HG03439 (cell line): ENCODE data around the gene ZNF91.
"Not testable (repeated sequence)": the region's sequence is repeated elsewhere in the genome, so short reads cannot be mapped to it uniquely, and the experiment has no call there.

Experiments used
- ATAC-seq: cut with Tn5 transposase; IDR thresholded peaks from one replicate; pipeline ENCODE4 v1.9.1; 2021; ENCODE audit warnings: mild to moderate bottlenecking, moderate library complexity; ENCODE audit not compliant: unreplicated experiment

Gene ZNF91

DNA sequence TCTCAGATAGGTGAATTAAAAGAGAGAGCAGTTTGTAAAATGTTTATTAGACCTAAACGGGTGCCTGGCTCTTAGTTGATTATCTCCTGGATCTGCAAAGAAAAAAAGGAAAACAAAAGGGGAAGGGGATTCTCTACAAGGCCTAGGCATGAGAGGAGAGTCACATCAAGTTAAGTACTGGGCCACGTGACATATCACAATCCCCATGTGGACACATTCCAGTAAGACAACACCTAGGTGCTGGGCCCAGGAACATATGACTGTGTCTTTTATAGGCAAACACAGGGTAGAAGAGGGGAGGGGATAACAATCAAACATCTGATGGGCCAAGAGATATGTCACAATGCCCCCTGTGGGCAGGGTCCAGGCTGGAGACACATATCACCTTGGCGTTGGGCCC is 4.2 kb upstream of the ZNF91 start:
- ATAC-seq, result no peak

GRCh38 chr19:23395722-23396117 is 449 bp upstream of the ZNF91 start:
- ATAC-seq, result not testable (repeated sequence)

GRCh38 chr19:23394511-23394910 is 760 bp downstream of the ZNF91 start:
- ATAC-seq, result no peak

DNA sequence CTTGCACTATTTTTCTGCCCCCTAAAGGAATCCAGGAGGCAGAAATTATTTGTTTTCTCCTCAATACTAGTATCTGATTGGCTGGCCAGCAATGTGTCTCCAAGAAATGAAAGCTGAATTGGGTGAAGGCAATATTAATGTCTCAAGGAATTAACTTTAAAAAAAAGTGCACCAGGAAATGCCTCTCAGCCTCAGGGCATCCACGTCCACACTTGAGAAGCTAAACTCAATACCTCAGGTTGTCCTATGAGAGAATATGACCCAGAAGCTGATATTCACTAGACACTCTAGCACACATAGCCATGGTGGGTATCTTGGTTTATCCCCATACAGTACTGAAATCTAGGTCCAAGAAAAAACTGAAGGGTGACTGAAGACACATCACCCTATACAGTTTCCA is 2.1 kb downstream of the ZNF91 start:
- ATAC-seq, result no peak

- ATAC-seq, result no peak
Measured at GRCh38 chr19:23391236-23391635, 4.0 kb downstream of the ZNF91 start.

GRCh38 chr19:23385404-23385803 is 9.9 kb downstream of the ZNF91 start:
- no peak for ATAC-seq

GRCh38 chr19:23384858-23385257 is 10.4 kb downstream of the ZNF91 start:
- no peak for ATAC-seq

GRCh38 chr19:23384166-23384565 is 11.1 kb downstream of the ZNF91 start:
- no peak for ATAC-seq

DNA sequence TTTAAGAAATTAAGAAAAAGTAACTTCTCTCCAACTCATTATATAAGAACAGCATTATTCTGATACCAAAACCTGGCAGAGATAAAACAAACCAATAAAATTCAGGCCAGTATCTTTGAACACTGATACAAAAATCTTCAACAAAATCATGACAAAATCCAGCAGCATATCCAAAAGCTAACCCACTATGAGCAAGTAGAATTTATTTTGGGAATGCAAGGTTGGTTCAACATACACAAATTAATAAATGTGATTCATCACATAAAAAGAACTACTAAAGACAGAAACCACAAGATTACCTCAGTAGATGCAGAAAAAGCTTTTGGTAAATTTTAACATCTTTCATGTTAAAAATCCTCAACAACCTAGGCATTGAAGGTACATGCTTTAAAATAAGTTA is 12.3 kb downstream of the ZNF91 start:
- ATAC-seq, result no peak

- no peak for ATAC-seq
Measured at GRCh38 chr19:23381114-23381513, 14.2 kb downstream of the ZNF91 start.

DNA sequence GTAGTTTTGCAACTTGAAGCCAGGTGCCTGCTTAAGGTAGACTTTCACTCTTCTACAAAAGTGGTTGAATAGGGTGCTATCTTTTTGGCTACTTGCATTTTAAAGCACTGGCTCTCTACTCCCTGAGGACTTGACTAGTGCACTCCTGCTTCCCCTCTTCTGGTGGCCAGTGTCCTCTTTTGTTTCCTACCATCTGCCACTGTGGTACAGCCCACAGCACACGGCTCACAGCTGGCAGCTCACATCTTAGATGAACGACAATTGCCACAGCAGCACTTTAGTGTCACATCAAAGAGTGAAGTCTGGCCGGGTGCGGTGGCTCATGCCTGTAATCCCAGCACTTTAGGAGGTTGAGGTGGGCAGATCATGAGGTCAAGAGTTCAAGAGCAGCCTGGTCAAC is 15.6 kb downstream of the ZNF91 start:
- ATAC-seq, result not testable (repeated sequence)

- ATAC-seq, result no peak
Measured at GRCh38 chr19:23378948-23379347, 16.3 kb downstream of the ZNF91 start.

DNA sequence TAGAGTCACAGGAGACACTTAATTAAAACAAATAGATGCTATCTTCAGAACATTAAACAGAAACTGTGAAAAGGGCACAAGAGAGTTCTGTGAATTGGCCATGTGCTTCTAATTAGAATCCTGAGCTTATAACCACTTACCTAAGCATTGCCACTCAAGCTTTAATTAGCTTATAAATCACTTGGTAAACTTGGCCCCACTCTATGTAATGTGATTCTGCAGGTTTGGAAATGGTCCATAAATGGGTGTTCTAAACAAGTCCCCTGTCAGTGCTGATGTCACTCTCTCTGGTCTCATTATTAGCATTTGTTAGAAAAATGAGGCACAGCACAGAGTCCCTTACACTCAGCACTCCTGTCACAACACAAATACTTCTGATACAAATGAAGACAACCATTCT is 18.0 kb downstream of the ZNF91 start:
- no peak for ATAC-seq

DNA sequence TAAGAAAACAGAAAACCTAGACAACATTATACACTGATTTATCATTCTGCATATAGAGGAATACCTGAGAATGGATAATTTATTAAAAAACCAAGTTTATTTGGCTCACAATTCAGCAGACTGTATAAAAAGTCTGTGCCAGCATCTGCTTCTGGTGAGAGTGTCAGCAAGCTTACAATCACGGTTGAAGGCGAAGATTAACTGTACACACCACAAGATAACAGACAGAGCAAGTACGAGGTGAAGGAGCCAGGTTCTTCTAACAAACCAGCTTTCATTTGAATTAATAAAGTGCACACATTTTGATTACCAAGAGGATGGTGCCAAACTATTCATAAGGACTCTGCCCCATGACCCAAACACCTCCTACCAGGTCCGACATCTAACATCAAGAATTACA is 28.8 kb downstream of the ZNF91 start:
- no peak for ATAC-seq

GRCh38 chr19:23366031-23366430 is 29.2 kb downstream of the ZNF91 start:
- ATAC-seq, result not testable (repeated sequence)

- no peak for ATAC-seq
Measured at GRCh38 chr19:23365222-23365621, 30.0 kb downstream of the ZNF91 start.

DNA sequence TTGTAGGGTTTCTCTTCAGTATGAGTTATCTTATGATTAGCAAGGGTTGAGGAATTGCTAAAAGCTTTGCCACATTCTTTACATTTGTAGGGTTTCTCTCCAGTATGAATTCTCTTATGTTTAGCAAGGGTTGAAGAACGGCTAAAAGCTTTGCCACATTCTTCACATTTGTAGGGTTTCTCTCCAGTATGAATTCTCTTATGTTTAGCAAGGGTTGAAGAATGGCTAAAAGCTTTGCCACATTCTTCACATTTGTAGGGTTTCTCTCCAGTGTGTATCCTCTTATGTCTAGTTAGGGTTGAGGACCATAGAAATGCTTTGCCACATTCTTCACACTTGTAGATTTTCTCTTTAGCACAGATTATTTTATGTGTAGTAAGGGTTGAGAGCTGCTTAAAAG is 33.4 kb downstream of the ZNF91 start:
- ATAC-seq, result not testable (repeated sequence)

DNA sequence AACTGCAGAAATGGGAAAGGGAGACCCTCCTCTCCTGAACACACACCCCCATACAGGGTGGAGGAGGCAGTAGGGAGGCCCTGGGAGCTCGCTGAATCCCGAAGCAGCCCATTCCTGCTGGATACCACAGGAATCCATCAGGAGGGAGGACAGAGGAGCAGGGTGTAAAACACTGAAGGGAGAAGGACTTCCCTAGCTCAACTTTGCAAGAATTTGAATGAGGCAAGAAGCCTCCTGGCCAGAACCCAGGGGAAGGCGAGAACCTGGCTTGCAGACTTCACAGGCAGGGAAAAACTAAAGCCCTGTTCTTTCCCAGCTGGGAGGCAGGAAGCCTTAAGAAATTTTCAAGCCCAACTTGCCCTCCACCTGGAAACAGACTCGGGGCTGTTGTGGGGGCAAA is 43.5 kb downstream of the ZNF91 start:
- ATAC-seq, result no peak

DNA sequence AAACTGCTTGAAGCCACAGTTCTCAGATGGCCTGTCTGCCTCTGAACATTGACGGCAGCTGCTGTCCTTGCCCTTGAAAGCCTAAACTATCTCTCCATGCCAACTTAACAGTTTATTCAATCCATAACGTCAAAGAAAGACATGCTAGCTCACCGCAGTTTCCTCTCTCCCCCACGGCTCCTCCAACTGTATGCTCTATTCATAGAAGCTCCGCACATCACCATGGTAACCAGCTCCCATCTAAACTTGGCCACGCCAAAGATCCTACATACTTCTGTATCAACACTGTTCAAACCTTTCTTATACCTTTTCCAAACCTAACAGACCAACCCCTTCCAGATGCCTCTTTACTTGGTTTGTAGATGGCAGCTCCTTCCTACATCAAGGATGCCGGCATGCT is 48.6 kb downstream of the ZNF91 start:
- no peak for ATAC-seq

DNA sequence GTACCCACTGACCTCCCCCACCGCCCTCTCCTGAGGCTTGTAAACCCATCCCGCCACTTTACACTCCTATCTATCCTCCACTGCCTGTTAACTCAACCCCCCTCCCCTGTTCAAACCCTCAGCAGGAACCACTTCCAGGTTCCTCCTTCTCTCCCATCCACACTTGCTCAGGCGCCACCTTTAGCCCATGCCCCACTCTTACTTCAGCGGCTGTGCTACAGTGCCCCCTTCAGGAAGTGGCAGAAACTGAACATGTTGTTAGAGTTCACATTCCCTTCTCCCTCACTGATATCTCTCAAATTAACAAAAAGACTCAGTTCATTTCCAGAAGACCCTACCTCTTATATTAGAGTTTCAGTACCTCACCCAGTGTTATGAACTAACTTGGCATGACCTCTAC is 49.4 kb downstream of the ZNF91 start:
- no peak for ATAC-seq

DNA sequence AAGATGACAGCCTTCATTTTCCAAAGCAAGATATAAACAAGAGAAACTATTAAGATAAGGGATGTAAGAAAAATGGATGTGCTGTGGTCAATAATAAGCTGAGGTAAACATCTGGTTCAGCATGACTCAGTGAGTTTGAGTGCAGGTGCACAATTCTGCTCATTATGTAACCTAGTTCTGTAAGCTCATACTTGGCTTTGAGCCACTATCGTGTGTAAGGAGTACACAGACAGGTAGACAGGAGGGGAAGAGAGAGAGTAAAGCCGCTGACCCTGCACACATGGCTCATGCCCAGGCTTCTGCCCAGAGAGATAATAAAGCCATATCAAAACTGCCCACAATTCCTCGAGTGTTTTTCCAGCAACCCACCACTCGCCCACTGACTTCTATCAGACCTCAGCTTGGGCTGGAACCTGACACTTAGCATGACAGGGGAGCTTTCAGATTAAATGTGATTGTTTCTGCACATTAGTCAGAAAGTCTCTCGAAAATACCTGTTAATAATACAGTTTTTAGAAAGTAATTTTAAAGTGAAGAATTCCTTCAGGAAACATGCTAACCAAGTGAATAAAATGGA is 51.7 kb downstream of the ZNF91 start:
- no peak for ATAC-seq

DNA sequence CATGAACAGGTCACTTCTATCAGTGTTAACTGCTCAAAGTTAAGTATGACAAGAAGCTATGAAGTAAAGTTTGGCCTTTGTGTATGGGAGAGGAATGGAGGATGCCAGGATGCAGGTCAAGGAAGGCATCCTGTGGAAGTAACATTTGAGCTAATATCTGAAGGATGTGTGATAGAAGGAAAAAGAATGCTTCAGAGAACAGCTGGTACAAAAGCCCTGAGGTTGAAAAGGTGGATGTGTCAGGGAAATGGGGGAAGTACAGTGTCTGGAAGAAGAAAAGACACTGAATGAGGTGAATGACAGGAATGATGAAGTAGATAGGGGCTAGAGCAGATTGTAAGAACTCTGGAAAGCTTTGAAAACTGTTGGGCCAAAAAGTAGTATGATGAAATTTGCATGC is 67.1 kb downstream of the ZNF91 start:
- ATAC-seq, result no peak

DNA sequence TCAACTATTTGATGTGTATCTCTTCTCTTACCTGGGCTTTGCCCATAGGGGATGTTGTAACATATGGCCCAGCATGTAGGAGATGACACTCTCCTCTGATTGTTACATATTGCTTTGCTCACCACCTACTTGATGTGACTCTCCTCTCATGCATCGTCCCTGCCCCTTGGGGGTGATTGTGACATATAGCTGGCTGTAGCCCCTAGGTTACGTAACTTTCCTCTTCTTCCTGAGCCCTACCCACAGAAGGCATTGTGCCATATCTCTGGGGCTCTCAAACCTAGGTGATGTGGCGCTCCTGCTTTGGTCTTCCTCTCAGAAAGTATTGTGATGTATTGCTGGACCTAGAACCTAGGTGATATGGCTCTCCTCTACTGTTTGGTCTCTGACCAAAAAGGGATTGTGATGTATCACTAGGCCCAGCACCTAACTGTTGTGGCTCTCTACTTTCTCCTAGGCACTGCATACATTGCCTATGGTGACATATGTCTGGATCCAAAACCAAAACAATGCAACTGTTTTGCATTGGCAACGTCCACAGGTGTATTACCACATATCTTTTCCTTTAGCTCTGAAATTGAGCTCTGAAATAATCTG is 73.2 kb downstream of the ZNF91 start:
- no peak for ATAC-seq
